BLaER1 (cell line): ENCODE results near the gene PCNX1.

Source experiments
- H3K27ac ChIP-seq: shearing (Covaris generic); formaldehyde crosslinking; 2 replicates; pipeline ENCODE4 v1.8.1; 2022
- H3K27me3 ChIP-seq: shearing (Covaris generic); formaldehyde crosslinking; 2 replicates; pipeline ENCODE4 v1.8.1; 2022
- H3K36me3 ChIP-seq: shearing (Covaris generic); formaldehyde crosslinking; 2 replicates; pipeline ENCODE4 v1.8.1; 2022
- H3K4me1 ChIP-seq: shearing (Covaris generic); formaldehyde crosslinking; 2 replicates; pipeline ENCODE4 v1.8.1; 2022
- H3K4me2 ChIP-seq: shearing (Covaris generic); formaldehyde crosslinking; 2 replicates; pipeline ENCODE4 v1.8.1; 2022
- H3K4me3 ChIP-seq: shearing (Covaris generic); formaldehyde crosslinking; 2 replicates; pipeline ENCODE4 v1.8.1; 2022
- H3K9ac ChIP-seq: shearing (Covaris generic); formaldehyde crosslinking; 2 replicates; pipeline ENCODE4 v1.8.1; 2022
- H3K9me3 ChIP-seq: shearing (Covaris generic); formaldehyde crosslinking; 2 replicates; pipeline ENCODE4 v1.8.1; 2022
- H4K20me1 ChIP-seq: shearing (Covaris generic); formaldehyde crosslinking; 2 replicates; pipeline ENCODE4 v1.8.1; 2022
- Cebpa-rat ChIP-seq: shearing (Covaris generic); IDR thresholded peaks from 2 replicates; pipeline ENCODE4 v1.8.1; 2022

PCNX1 gene

GRCh38 chr14:71096947-71097346, 189.7 kb downstream of the PCNX1 start:
- Histone ChIP-seq H4K20me1 (no peaks in the 10 kb centered on the region), H3K4me2 (no peak overlapping the region)

GRCh38 chr14:71103662-71104484, 196.6 kb downstream of the PCNX1 start:
- Histone ChIP-seq H3K36me3 (peaks cover 49% of the 10 kb centered on the region), H3K27ac (no peak overlapping the region)

More at GRCh38 chr14:71096947-71097346, 189.7 kb downstream of the PCNX1 start:
- H3K36me3 ChIP-seq, result peaks cover 39% of the 10 kb centered on the region
- H3K27ac ChIP-seq, result no peak overlapping the region
- H3K9ac ChIP-seq, result no peak overlapping the region
- peaks cover 10% of the 10 kb centered on the region for H3K4me1 ChIP-seq
- H3K27me3 ChIP-seq, result no peaks in the 10 kb centered on the region
- peaks cover 4% of the 10 kb centered on the region for H3K9me3 ChIP-seq
- H3K4me3 ChIP-seq, result no peak overlapping the region
- TF ChIP-seq Cebpa-rat, result no peak

GRCh38 chr14:71105177-71105576, 197.9 kb downstream of the PCNX1 start:
- H3K4me3 ChIP-seq, result no peak overlapping the region
- TF ChIP-seq Cebpa-rat, result no peak
- H3K9me3 ChIP-seq, result no peaks in the 10 kb centered on the region
- H3K36me3 ChIP-seq, result peaks cover 61% of the 10 kb centered on the region
- no peak overlapping the region for H3K4me2 ChIP-seq
- no peaks in the 10 kb centered on the region for H4K20me1 ChIP-seq
- H3K27ac ChIP-seq, result no peak overlapping the region
- H3K9ac ChIP-seq, result no peak overlapping the region
- H3K4me1 ChIP-seq, result no peaks in the 10 kb centered on the region
- no peaks in the 10 kb centered on the region for H3K27me3 ChIP-seq

More at GRCh38 chr14:71103662-71104484, 196.6 kb downstream of the PCNX1 start:
- no peak for TF ChIP-seq Cebpa-rat
- H3K9ac ChIP-seq, result no peak overlapping the region
- H3K4me3 ChIP-seq, result no peak overlapping the region
- H3K4me1 ChIP-seq, result no peaks in the 10 kb centered on the region
- no peaks in the 10 kb centered on the region for H3K27me3 ChIP-seq
- H4K20me1 ChIP-seq, result no peaks in the 10 kb centered on the region
- H3K4me2 ChIP-seq, result no peak overlapping the region
- H3K9me3 ChIP-seq, result no peaks in the 10 kb centered on the region

- peaks cover 61% of the 10 kb centered on the region for H3K36me3 ChIP-seq
- H4K20me1 ChIP-seq, result no peaks in the 10 kb centered on the region
- no peaks in the 10 kb centered on the region for H3K27me3 ChIP-seq
- no peaks in the 10 kb centered on the region for H3K9me3 ChIP-seq
- H3K9ac ChIP-seq, result no peak overlapping the region
- no peak overlapping the region for H3K4me3 ChIP-seq
- no peak for TF ChIP-seq Cebpa-rat
- no peak overlapping the region for H3K4me2 ChIP-seq
- no peak overlapping the region for H3K27ac ChIP-seq
- no peaks in the 10 kb centered on the region for H3K4me1 ChIP-seq
Observed at GRCh38 chr14:71107921-71108320, 200.7 kb downstream of the PCNX1 start.

- no peak for TF ChIP-seq Cebpa-rat
- H3K4me3 ChIP-seq, result no peak overlapping the region
- H3K4me2 ChIP-seq, result no peak overlapping the region
- no peak overlapping the region for H3K9ac ChIP-seq
- no peaks in the 10 kb centered on the region for H4K20me1 ChIP-seq
- no peaks in the 10 kb centered on the region for H3K27me3 ChIP-seq
- no peak overlapping the region for H3K27ac ChIP-seq
- no peaks in the 10 kb centered on the region for H3K9me3 ChIP-seq
- no peaks in the 10 kb centered on the region for H3K4me1 ChIP-seq
- peaks cover 55% of the 10 kb centered on the region for H3K36me3 ChIP-seq
Observed at GRCh38 chr14:71108398-71109119, 201.3 kb downstream of the PCNX1 start.

- H3K4me1 ChIP-seq, result peaks cover 35% of the 10 kb centered on the region
- no peaks in the 10 kb centered on the region for H4K20me1 ChIP-seq
- TF ChIP-seq Cebpa-rat, result no peak
- H3K9ac ChIP-seq, result no peak overlapping the region
- no peaks in the 10 kb centered on the region for H3K9me3 ChIP-seq
- H3K36me3 ChIP-seq, result peaks cover 27% of the 10 kb centered on the region
- no peak overlapping the region for H3K4me3 ChIP-seq
- H3K27me3 ChIP-seq, result no peaks in the 10 kb centered on the region
- no peak overlapping the region for H3K27ac ChIP-seq
- no peak overlapping the region for H3K4me2 ChIP-seq
Observed at GRCh38 chr14:71113376-71113775, 206.1 kb downstream of the PCNX1 start.

GRCh38 chr14:71114565-71114964, 207.3 kb downstream of the PCNX1 start:
- H3K9me3 ChIP-seq, result no peaks in the 10 kb centered on the region
- no peak for TF ChIP-seq Cebpa-rat

GRCh38 chr14:71115306-71115705, 208.0 kb downstream of the PCNX1 start:
- Histone ChIP-seq H3K4me1 (peaks cover 35% of the 10 kb centered on the region), H3K27me3 (no peaks in the 10 kb centered on the region), H3K4me3 (no peak overlapping the region), H3K36me3 (peaks cover 12% of the 10 kb centered on the region; the same call in 1 of the 2 replicates), H3K27ac (no peak overlapping the region), H3K9ac (no peak overlapping the region), H3K9me3 (no peaks in the 10 kb centered on the region), H4K20me1 (no peaks in the 10 kb centered on the region), H3K4me2 (0 out of 2 replicates have a peak overlapping the region, but pooled peaks have one; percentile 59)
- no peak for TF ChIP-seq Cebpa-rat

More at GRCh38 chr14:71114565-71114964, 207.3 kb downstream of the PCNX1 start:
- Histone ChIP-seq H3K27ac (no peak overlapping the region), H3K4me2 (no peak overlapping the region), H3K9ac (no peak overlapping the region), H3K27me3 (no peaks in the 10 kb centered on the region), H3K4me1 (peaks cover 35% of the 10 kb centered on the region), H3K36me3 (peaks cover 17% of the 10 kb centered on the region), H4K20me1 (no peaks in the 10 kb centered on the region), H3K4me3 (no peak overlapping the region)

GRCh38 chr14:71115821-71116567, 208.7 kb downstream of the PCNX1 start:
- Histone ChIP-seq H3K36me3 (peaks cover 7% of the 10 kb centered on the region; the same call in 1 of the 2 replicates), H3K9ac (no peak overlapping the region), H4K20me1 (no peaks in the 10 kb centered on the region), H3K4me1 (peaks cover 35% of the 10 kb centered on the region), H3K27me3 (no peaks in the 10 kb centered on the region), H3K4me3 (no peak overlapping the region), H3K27ac (no peak overlapping the region), H3K4me2 (peak overlapping the region; percentile 59), H3K9me3 (no peaks in the 10 kb centered on the region)
- TF ChIP-seq Cebpa-rat, result no peak
